CD4-positive, alpha-beta T cell treated with Interleukin-6 at 100 ng/mL for 8 hours (primary cell): ENCODE results near the gene ANAPC16.
"Not testable (repeated sequence)": the region's sequence is repeated elsewhere in the genome, so short reads cannot be mapped to it uniquely, and the experiment has no call there.

Source experiments
- DNase-seq: peaks from one replicate; pipeline ENCODE4 v3.0.0-alpha.2; 2020; ENCODE audit warnings: mixed read lengths, low spot score

Gene ANAPC16

DNA sequence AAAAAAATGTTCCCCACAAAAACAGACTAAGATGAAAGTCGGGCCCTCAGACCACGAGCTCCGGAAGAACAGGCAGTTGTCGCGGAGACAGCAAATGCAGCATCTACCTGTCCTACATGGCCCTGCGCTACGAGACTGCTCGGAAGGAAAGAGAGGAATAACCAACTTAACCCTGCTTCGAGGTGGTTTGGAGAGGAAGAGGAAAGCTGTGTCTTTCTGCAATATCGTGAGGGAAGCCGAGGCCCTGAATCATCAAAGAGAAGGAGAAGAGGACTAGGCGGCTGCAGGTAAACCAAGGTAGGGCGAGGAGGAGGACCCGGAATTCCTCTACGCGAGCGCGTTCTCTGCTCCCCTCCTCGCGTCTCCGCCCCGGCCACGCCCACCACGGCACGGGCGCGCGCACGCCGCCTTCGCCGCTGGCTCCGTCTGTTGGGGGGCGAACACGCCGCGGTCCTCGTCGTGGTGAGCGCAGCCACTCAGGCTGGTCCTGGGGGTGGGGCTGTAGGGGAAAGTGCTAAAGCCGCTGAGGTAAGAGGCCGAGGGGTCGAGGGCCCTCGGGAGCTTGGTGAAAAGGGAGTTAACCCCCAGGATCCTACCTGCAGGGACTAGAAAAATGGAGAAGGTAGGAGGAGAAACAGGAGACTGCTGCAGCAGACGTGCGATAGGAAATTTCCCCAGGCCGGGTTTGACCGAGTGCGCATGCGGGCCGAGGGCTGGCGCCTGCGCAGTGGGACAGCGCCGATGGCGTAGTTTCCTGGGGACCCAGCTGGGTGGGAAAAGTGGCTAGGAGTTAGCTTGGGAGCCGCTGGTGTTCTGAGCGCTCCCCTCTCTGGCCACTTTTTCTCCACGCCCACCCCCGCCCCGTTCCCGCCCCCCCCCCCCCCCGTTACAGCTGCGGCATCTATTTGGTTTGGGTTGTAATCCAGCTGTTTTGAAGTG is at the start of gene ANAPC16, which contains the start of gene ASCC1:
Gene ANAPC16, plus strand, starts transcription at position 402 of the 939 bp plus-strand sequence. CDS start 7,903 bp downstream, outside the sequence.
Gene ASCC1, minus strand, starts transcription at position 666 of the 939 bp plus-strand sequence. CDS start 2,978 bp downstream, outside the sequence.
- peak; percentile 92 for DNase-seq

- DNase-seq = no peak
Measured at GRCh38 chr10:72167118-72167517, 48.7 kb upstream of the ANAPC16 start.

- no peak for DNase-seq
Measured at GRCh38 chr10:72170263-72170662, 45.5 kb upstream of the ANAPC16 start.

DNA sequence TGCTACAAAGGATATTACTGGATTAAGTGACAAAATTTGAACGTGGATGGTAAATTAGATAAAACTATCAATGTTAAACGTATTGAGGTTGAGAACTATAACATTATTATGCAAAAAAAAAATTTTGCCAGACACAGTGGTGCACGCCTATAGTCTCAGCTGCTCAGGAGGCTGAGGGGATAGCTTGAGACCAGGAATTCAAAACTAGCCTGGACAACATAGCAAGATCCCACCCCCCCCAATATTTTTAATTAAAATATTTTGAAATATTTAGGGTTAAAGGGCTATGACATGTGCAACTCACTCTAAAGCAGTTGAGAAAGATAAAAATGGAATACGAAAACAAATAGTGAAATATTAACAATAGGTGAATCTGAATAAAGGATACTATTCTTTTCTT is 45.1 kb upstream of the ANAPC16 start:
- no peak for DNase-seq

DNA sequence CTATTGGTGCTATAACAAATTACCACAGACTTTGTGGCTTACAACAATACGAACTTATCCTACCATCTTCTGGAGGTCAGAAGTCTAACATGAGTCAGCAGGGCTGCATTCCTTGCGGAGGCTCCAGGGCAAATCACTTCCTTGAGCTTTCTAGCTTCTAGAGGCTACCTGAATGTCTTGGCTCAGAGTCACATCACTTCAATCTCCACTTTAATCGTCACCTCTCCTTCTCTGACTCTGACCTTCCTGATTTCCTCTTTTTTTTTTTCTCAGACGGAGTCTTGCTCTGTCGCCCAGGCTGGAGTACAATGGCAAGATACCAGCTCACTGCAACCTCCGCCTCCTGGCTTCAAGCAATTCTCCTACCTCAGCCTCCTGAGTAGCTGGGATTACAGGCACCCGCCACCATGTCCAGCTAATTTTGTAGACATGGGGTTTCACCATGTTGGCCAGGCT is 44.6 kb upstream of the ANAPC16 start:
- DNase-seq = no peak

DNA sequence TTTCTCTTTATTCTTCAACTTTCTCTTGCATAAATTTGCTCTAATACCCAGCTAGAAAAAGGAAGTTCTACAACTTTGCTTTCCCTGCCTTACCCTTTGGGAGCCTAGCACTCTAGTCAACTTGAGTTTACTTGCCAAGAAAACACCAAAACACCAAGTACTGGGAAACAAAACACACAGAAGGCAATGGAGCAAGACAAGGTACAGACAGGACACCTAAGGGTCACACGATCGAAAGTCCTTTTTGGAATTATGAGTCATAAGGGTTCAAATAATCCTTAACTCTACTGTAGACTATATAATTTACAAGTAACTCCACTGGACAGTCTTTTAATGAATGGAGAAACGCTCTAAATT is 42.6 kb upstream of the ANAPC16 start:
- DNase-seq = no peak

DNA sequence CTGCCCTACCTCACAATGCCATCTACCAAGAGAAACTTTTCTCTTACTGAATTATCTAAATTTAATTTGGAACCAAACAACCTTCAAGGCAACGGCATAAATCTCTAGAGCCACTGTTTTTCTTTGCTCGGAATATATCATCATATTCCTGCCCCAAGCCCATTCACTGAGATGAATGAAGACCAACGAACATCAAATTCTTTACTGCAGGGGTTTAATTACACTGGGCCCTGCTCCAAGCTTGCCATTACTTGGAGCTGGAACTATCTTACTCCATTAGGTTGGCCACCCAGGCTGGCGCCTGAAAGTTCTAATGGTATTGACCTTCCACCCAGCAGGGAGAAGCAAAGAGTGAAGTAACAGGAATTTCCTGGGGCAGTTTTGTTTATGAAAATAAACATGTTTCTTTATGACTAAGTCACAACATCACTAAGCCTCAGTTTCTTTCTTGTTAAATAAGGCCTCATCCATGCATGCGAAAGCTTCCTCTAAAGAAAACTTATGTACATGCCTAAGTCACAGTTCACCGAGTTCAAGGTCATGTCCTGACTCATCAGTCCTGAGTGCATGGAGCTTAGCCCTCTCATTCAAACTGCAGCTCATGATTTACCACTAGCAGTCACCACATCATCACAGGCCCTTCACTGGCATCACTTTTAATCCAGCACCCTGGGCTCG is 42.1 kb upstream of the ANAPC16 start:
- no peak for DNase-seq

DNA sequence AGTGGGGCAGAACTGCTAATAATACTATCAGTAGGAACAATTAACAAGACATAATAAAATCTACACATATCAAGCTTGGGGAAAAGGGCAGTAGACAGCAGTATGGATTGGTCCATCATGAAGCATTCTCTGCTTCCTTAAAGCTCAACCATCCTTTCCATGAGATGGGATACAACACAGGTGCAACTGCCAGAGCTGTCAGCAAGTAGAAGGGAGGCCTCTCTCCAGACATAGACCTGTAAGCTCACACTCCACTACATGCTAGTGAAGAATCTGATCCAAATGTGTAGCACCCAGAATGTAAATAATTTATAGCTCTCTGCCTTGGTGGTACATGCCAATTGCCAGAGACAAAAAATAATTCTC is 41.5 kb upstream of the ANAPC16 start:
- no peak for DNase-seq

GRCh38 chr10:72175149-72175548 is 40.7 kb upstream of the ANAPC16 start:
- no peak for DNase-seq

DNA sequence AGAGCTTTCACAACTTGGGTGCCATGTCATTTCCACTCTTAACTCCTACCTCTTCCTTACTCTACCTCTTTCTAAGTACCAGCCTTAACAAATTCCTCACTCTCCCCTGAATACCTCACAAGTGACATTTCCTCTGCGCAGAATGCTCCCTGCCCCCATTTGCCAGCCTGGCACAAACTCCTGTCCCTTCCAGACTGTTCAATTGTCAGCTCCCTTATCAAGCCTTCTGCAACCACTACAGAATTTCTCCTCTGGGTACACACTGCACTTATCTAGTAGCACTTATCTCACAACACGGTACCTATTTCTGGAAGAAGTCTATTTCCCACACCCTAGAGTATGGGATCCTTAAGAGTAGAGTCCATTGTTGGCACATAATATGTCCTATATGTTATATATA is 39.1 kb upstream of the ANAPC16 start:
- no peak for DNase-seq

DNA sequence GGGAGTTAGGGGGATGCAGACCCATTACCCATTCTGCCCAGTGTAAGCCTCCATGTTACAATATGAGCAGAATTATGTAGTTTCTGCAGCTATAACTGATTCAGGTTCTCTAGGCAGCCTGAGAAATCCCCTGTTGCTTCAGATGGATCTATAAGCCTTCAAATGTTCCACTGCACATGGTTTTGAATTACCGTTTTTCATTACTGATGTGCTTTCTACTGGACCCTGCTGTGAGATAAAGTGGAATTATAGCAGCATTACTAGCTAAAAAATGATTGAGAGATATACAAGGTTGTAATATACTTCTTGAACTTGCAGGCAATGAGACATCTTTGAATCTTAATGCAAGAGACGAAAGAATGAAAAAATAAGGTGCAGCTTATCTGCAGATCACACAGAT is 38.4 kb upstream of the ANAPC16 start:
- DNase-seq = no peak

DNA sequence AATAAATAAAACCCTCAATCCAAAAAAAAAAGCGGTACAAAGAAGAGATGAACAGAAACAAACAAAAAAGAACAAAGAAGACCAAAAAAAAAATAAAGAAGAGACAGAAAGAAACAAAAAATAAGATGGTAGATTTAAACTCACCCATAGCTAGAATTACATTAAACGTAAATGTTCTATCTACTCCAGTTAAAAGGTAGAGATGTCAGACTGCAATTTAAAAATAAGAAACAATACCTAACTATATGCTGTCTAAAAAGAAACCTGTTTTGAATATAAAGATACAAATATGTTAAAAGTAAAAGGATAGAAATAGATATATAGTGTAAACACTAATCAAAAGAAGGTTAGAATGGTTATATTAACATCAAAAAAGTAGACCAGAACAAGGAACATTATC is 31.7 kb upstream of the ANAPC16 start:
- DNase-seq = no peak

DNA sequence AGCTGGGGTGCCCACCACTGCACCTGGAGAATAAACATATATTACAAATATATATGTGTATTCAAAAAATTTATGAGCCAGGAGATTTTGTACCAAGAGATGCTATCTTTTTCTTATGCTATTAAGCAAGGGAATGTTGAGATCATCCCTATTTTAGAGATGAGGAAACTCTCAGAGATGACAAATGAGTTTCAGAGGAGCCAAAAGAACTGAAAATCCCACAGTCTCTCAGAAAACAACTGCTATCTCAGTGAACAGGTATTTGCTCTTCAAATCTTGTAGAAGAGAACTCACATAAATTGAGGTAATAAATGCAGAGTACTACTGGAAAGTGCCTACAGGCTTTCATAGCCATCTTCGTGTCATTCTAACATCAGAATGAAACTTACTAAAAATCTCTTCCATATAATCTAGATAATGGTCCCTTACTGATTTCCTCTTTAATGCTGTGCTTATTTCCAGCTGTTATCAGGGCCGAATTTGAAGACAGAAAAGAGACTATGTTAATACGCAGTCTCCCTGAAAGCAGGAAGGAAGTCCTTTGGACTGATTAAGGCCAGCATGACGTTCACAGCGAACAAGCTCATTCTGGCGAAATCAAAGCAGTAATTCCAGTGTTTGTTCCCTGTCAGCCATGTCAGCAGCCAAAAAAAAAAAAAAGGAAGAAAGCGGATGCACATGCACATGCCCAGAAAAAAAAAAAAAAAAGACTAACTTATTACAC is 29.4 kb upstream of the ANAPC16 start:
- DNase-seq = no peak

- DNase-seq = no peak
Measured at GRCh38 chr10:72186982-72187330, 28.9 kb upstream of the ANAPC16 start.

- DNase-seq = no peak
Measured at GRCh38 chr10:72194949-72195348, 20.9 kb upstream of the ANAPC16 start.

GRCh38 chr10:72200883-72201282 is 14.9 kb upstream of the ANAPC16 start:
- no peak for DNase-seq

DNA sequence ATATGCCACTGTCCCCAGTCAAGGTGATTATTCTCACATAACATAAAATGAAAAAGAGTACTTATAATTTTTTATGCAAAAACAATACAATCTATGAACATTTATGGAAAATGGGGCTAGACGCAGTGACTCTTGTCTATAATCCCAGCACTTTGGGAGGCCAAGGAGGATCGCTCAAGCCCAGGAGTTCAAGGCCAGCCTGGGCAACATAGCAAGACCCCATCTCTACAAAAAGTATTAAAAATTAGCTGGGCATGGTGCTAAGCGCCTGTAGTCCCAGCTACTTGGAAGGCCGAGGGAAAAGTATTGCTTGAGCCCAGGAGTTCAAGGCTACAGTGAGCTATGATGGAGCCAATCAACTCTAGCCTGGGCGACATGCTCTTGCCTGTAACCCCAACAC is 14.5 kb upstream of the ANAPC16 start:
- DNase-seq = no peak

- no peak for DNase-seq
Measured at GRCh38 chr10:72204296-72204695, 11.5 kb upstream of the ANAPC16 start.

DNA sequence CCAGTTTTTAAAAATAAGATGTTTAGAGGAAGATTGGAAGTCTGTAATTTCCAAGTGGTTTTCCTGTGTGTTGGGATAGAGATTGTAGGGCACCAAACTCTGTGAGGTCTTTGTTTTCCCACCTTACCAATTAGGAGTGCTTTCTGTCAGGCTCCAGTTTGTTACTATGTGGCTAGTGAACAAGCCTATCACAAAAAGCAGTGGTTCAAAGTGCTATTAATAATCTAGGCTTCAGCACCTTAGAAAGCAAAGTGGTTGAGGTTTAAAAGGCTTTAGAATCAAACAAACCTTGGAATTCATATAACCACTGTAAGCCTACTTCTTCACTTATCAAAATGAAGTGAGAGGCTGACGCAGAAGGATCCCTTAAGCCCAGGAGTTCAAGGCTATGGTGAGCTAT is 11.1 kb upstream of the ANAPC16 start:
- DNase-seq = no peak

DNA sequence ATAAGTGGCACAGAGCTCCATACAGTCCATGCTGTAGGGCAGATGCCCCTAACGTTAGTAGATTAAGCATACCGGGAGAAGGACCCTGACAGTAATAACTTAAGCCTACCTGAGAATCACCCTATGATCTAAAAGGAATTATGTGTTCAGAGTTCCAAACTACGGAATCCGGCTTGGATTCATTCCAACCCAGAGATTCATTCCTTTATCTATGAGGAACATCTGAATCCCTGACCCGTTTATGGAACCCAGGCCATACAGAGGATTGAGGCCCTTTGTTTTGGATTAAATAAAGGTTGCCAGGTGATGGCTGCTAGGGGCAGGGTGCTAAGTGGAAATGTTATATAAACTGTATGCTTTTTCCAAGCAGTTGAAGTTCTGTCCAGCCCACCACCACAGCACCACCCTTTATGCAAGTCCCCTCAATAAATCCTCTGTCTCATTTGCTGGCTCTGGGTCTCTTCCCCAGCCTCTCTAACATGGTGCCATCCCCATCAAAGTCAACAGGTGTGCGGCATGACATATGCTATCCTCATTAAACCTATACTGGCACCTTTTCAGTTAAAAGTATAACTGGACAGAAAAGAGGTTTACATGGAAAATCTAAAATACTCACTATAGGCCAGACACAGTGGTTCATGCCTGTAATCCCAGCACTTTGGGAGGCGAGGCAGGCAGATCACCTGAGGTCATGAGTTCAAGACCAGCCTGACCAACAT is 9.1 kb upstream of the ANAPC16 start:
- no peak for DNase-seq

GRCh38 chr10:72208526-72208925 is 7.3 kb upstream of the ANAPC16 start:
- DNase-seq = peak; percentile 6

GRCh38 chr10:72211381-72211780 is 4.4 kb upstream of the ANAPC16 start:
- DNase-seq = not testable (repeated sequence)
